HEK293 (cell line): ENCODE results near the gene TOMM5.

ENCODE experiments used
- CTCF ChIA-PET: fragments of 350-600 bp; formaldehyde crosslinking; extraction: SDS; loops from one replicate; lab custom pipeline; 2021; ENCODE audit warnings: antibody characterized with exemption; lab: Yijun Ruan, JAX
- POLR2A ChIA-PET: fragments of 300-600 bp; formaldehyde crosslinking; extraction: SDS; loops from one replicate; lab custom pipeline; 2020; ENCODE audit warnings: antibody characterized with exemption, inconsistent platforms; lab: Yijun Ruan, JAX
- H3K27ac ChIP-seq: fragments of 200-500 bp; sonication (Bioruptor generic); 2 replicates; pipeline ENCODE4 v1.5.1; 2014; ENCODE audit warnings: low read depth, low read length, control low read depth, inconsistent platforms; ENCODE audit errors: extremely low read depth
- H3K36me3 ChIP-seq, 2 experiments: fragments of 200-500 bp in 1 of 2; sonication (Bioruptor generic) in 1 of 2; 1 replicate in 1 of 2; 2 replicates in 1 of 2; pipeline ENCODE4 v1.5.1; 2014 to 2017; ENCODE audit warnings: inconsistent platforms in 2 of 2, low read length in 2 of 2; ENCODE audit not compliant: control insufficient read depth in 2 of 2, insufficient read depth in 1 of 2
- H3K4me1 ChIP-seq: fragments of 200-500 bp; sonication (Bioruptor generic); 2 replicates; pipeline ENCODE4 v1.5.1; 2014; ENCODE audit warnings: mild to moderate bottlenecking, low read length, inconsistent platforms; ENCODE audit not compliant: control insufficient read depth, insufficient read depth
- H3K4me3 ChIP-seq: 2 replicates; pipeline ENCODE4 v1.5.1; 2011; ENCODE audit warnings: low read depth, mild to moderate bottlenecking, control low read depth, low read length, moderate library complexity
- H3K9me3 ChIP-seq: fragments of 200-500 bp; sonication (Bioruptor generic); 2 replicates; pipeline ENCODE4 v1.5.1; 2014; ENCODE audit warnings: low read depth, low read length, inconsistent platforms; ENCODE audit not compliant: control insufficient read depth, insufficient read depth
- BCL11B ChIP-seq: fragments of 450-650 bp; formaldehyde crosslinking; IDR thresholded peaks from 2 replicates; pipeline ENCODE4 v1.5.1; 2016; ENCODE audit warnings: low read depth, missing biosample characterization, missing genetic modification characterization
- EGR2 ChIP-seq: fragments of 450-650 bp; formaldehyde crosslinking; IDR thresholded peaks from 2 replicates; pipeline ENCODE4 v1.5.1; 2016; ENCODE audit warnings: low read depth, missing biosample characterization, missing genetic modification characterization
- INSM2 ChIP-seq: fragments of 450-650 bp; formaldehyde crosslinking; IDR thresholded peaks from 2 replicates; pipeline ENCODE4 v1.5.1; 2016; ENCODE audit warnings: missing biosample characterization, missing genetic modification characterization
- MEIS1 ChIP-seq: sonication (generic); formaldehyde crosslinking; IDR thresholded peaks from 2 replicates; pipeline ENCODE4 v1.8.1; 2022; ENCODE audit warnings: missing genetic modification reagents, mild to moderate bottlenecking, borderline replicate concordance
- MZF1 ChIP-seq: fragments of 450-650 bp; formaldehyde crosslinking; IDR thresholded peaks from 2 replicates; pipeline ENCODE4 v1.5.1; 2017; ENCODE audit warnings: missing biosample characterization, missing genetic modification characterization, borderline replicate concordance
- OSR2 ChIP-seq: fragments of 450-650 bp; formaldehyde crosslinking; IDR thresholded peaks from 2 replicates; pipeline ENCODE4 v1.5.1; 2016; ENCODE audit warnings: missing biosample characterization, missing genetic modification characterization
- PRDM4 ChIP-seq: fragments of 450-650 bp; formaldehyde crosslinking; IDR thresholded peaks from 2 replicates; pipeline ENCODE4 v1.5.1; 2017; ENCODE audit warnings: missing biosample characterization, missing genetic modification characterization
- PRDM6 ChIP-seq: fragments of 450-650 bp; formaldehyde crosslinking; IDR thresholded peaks from 2 replicates; pipeline ENCODE4 v1.5.1; 2017; ENCODE audit warnings: missing biosample characterization, missing genetic modification characterization
- SETDB1 ChIP-seq: IDR thresholded peaks from one replicate; pipeline ENCODE4 v1.6.1; 2017; ENCODE audit warnings: mild to moderate bottlenecking, low read length, moderate library complexity, mixed read lengths; ENCODE audit not compliant: insufficient read length
- ZBTB17 ChIP-seq: fragments of 450-650 bp; formaldehyde crosslinking; IDR thresholded peaks from 2 replicates; pipeline ENCODE4 v1.5.1; 2016; ENCODE audit warnings: missing biosample characterization, missing genetic modification characterization
- ZBTB48 ChIP-seq: fragments of 450-650 bp; formaldehyde crosslinking; IDR thresholded peaks from 2 replicates; pipeline ENCODE4 v1.5.1; 2016; ENCODE audit warnings: missing biosample characterization, missing genetic modification characterization
- ZBTB49 ChIP-seq: fragments of 450-650 bp; formaldehyde crosslinking; IDR thresholded peaks from 2 replicates; pipeline ENCODE4 v1.5.1; 2016; ENCODE audit warnings: missing biosample characterization, missing genetic modification characterization, low read depth
- ZBTB6 ChIP-seq: fragments of 450-650 bp; formaldehyde crosslinking; IDR thresholded peaks from 2 replicates; pipeline ENCODE4 v1.5.1; 2017; ENCODE audit warnings: missing biosample characterization, missing genetic modification characterization
- ZNF10 ChIP-seq: fragments of 450-650 bp; formaldehyde crosslinking; IDR thresholded peaks from 2 replicates; pipeline ENCODE4 v1.5.1; 2017; ENCODE audit warnings: missing biosample characterization, missing genetic modification characterization
- ZNF121 ChIP-seq: fragments of 450-650 bp; formaldehyde crosslinking; IDR thresholded peaks from 2 replicates; pipeline ENCODE4 v1.5.1; 2016; ENCODE audit warnings: missing biosample characterization, missing genetic modification characterization
- ZNF133 ChIP-seq: fragments of 450-650 bp; formaldehyde crosslinking; IDR thresholded peaks from 2 replicates; pipeline ENCODE4 v1.5.1; 2016; ENCODE audit warnings: missing biosample characterization, missing genetic modification characterization
- ZNF16 ChIP-seq: fragments of 450-650 bp; formaldehyde crosslinking; IDR thresholded peaks from 2 replicates; pipeline ENCODE4 v1.5.1; 2016; ENCODE audit warnings: low read depth, missing biosample characterization, missing genetic modification characterization
- ZNF248 ChIP-seq: fragments of 450-650 bp; formaldehyde crosslinking; IDR thresholded peaks from 2 replicates; pipeline ENCODE4 v1.5.1; 2017; ENCODE audit warnings: missing biosample characterization, missing genetic modification characterization
- ZNF280C ChIP-seq: fragments of 450-650 bp; formaldehyde crosslinking; IDR thresholded peaks from 2 replicates; pipeline ENCODE4 v1.5.1; 2016; ENCODE audit warnings: missing biosample characterization, missing genetic modification characterization
- ZNF302 ChIP-seq: fragments of 450-650 bp; formaldehyde crosslinking; IDR thresholded peaks from 2 replicates; pipeline ENCODE4 v1.5.1; 2016; ENCODE audit warnings: missing biosample characterization, missing genetic modification characterization, low read depth
- ZNF324 ChIP-seq: fragments of 450-650 bp; formaldehyde crosslinking; IDR thresholded peaks from 2 replicates; pipeline ENCODE4 v1.5.1; 2016; ENCODE audit warnings: missing biosample characterization, missing genetic modification characterization
- ZNF37A ChIP-seq: fragments of 450-650 bp; IDR thresholded peaks from 2 replicates; pipeline ENCODE4 v1.5.1; 2018; ENCODE audit warnings: missing biosample characterization, missing genetic modification characterization
- ZNF624 ChIP-seq: fragments of 450-650 bp; formaldehyde crosslinking; IDR thresholded peaks from 2 replicates; pipeline ENCODE4 v1.5.1; 2017; ENCODE audit warnings: missing biosample characterization, missing genetic modification characterization
- ZNF776 ChIP-seq: fragments of 450-650 bp; formaldehyde crosslinking; IDR thresholded peaks from 2 replicates; pipeline ENCODE4 v1.5.0; 2017; ENCODE audit warnings: missing biosample characterization, missing genetic modification characterization, borderline replicate concordance
- ZSCAN30 ChIP-seq: fragments of 450-650 bp; IDR thresholded peaks from 2 replicates; pipeline ENCODE4 v1.5.1; 2018; ENCODE audit warnings: missing biosample characterization, mild to moderate bottlenecking, missing genetic modification characterization, moderate library complexity

TOMM5 gene

GRCh38 chr9:37575001-37575400 lies 17.4 kb downstream of the TOMM5 start (continued):
- peak; percentile 41; the same call in 1 of the 2 replicates for TF ChIP-seq PRDM4

- H3K4me1 ChIP-seq: peaks cover 5% of the 10 kb centered on the region; the same call in 1 of the 2 replicates
- H3K27ac ChIP-seq: no peak overlapping the region
- H3K36me3 ChIP-seq: peaks cover 0 to 8% of the 10 kb centered on the region in 2 experiments; a peak in 2 of 3 replicates
- H3K4me3 ChIP-seq: no peak overlapping the region
- CTCF ChIA-PET: interaction anchor here (0.6 to 1.3 kb wide), 4 partner anchors 11 to 451 kb away, joined by 3 to 4 read pairs (median 4); no protein-coding TSS in a partner anchor
- POLR2A ChIA-PET: interaction anchor here (0.7 to 4.1 kb wide), 4 partner anchors 17 to 149 kb away, joined by 3 to 42 read pairs (median 12); partner anchors contain the start of genes POLR1E and TOMM5
- H3K9me3 ChIP-seq: no peaks in the 10 kb centered on the region
- no peak for TF ChIP-seq MEIS1 (CRISPR knock-in tag)
- no peak for TF ChIP-seq ZNF624
- no peak for TF ChIP-seq ZNF37A (tag by site-specific recombination)
- no peak for TF ChIP-seq BCL11B (tag by site-specific recombination)
- peak; percentile 51 for TF ChIP-seq PRDM6 (tag by site-specific recombination)
- TF ChIP-seq MZF1 (tag by site-specific recombination): no peak
- no peak for TF ChIP-seq SETDB1
- TF ChIP-seq ZNF324 (tag by site-specific recombination): no peak
- no peak for TF ChIP-seq INSM2
- TF ChIP-seq ZNF10 (tag by site-specific recombination): no peak
- TF ChIP-seq ZNF776 (tag by site-specific recombination): no peak
- TF ChIP-seq ZNF302 (tag by site-specific recombination): no peak
- peak; percentile 44; the same call in 1 of the 2 replicates for TF ChIP-seq ZBTB6
- TF ChIP-seq ZNF248 (tag by site-specific recombination): no peak
- TF ChIP-seq ZBTB17 (tag by site-specific recombination): peak; percentile 15; the same call in 1 of the 2 replicates
- no peak for TF ChIP-seq ZBTB49 (tag by site-specific recombination)
- TF ChIP-seq ZBTB48: peak; percentile 78
- TF ChIP-seq ZSCAN30: no peak
- TF ChIP-seq OSR2 (tag by site-specific recombination): peak; percentile 24; the same call in 1 of the 2 replicates
- no peak for TF ChIP-seq ZNF16 (tag by site-specific recombination)
- TF ChIP-seq EGR2 (tag by site-specific recombination): no peak
- no peak for TF ChIP-seq ZNF280C (tag by site-specific recombination)
- TF ChIP-seq ZNF133 (tag by site-specific recombination): no peak
- no peak for TF ChIP-seq ZNF121 (tag by site-specific recombination)
These were observed 18.1 kb downstream of the TOMM5 start for GRCh38 chr9:37574241-37574721.
